Skin of body (tissue), 3 donors: Measurements from ENCODE around the gene MICA. TPM values are rescaled to one million over a fixed set of nuclear protein-coding genes. Genes with fewer than 3 reads are reported as not detected.
"Not testable (repeated sequence)": the region's sequence is repeated elsewhere in the genome, so short reads cannot be mapped to it uniquely, and the experiment has no call there.

Source experiments
- DNase-seq: peaks from one replicate; lab custom pipeline; 2025; lab: John Stamatoyannopoulos, UW
- small RNA-seq: library from RNA; depleted of rRNA; stranded (forward); fragments of <200 nt; gene quantifications from one replicate; pipeline ENCODE3, GENCODE V24; 2014; ENCODE audit warnings: low replicate concordance
- total RNA-seq: library from RNA; depleted of rRNA; stranded (reverse); fragments of >200 nt; gene quantifications from one replicate; pipeline ENCODE4 v1.2.3, GENCODE V29; 2014

The MICA gene
- total RNA-seq, 1 donor from 2014 or later: 7.0 TPM

DNA sequence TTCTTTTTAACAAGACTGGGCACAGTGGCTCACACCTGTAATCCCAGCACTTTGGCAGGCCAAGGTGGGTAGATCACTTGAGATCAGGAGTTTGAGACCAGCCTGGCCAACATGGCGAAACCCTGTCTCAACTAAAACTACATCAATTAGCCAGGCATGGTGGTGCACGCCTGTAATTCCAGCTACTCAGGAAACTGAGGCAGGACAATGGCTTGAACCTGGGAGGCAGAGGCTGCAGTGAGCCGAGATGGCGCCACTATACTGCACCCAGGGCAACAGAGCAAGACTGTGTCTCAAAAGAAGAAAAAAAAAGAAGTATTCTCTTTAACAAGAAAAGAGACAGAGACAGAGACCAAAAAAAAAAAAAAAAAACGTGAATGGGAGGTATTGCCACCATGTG, 56.5 kb downstream of the MICA start:
- DNase-seq: not testable (repeated sequence)

DNA sequence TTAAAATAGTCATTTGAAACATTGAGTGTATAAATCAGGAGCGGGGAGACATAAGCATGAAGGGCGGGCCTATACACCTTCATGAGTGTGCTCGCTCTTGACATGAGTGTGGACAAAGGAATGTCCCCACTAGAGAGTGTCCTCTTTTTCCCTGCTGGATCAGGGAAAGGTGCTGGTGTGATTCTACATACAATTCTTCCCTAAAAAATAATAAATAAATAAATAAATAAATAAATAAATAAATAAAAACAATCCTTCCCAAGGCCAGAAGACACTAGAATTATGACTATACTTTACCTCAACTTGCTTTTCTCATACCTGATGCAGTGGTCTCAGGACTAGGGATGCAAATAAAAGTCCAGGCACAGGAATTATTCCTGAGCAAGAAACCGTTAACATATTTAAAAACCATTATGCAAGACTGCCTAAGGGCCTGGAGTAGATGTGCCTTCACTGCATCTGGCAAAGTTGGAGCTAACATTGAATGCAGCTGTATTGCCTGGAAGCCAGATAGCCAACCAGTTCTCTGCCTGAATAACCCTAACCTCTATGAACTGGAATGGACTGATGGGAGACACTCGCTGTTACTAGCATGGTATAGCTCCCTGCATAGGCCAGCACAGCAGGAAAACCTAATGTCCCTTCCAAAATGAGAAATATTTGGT, 57.1 kb downstream of the MICA start:
- DNase-seq: no peak

DNA sequence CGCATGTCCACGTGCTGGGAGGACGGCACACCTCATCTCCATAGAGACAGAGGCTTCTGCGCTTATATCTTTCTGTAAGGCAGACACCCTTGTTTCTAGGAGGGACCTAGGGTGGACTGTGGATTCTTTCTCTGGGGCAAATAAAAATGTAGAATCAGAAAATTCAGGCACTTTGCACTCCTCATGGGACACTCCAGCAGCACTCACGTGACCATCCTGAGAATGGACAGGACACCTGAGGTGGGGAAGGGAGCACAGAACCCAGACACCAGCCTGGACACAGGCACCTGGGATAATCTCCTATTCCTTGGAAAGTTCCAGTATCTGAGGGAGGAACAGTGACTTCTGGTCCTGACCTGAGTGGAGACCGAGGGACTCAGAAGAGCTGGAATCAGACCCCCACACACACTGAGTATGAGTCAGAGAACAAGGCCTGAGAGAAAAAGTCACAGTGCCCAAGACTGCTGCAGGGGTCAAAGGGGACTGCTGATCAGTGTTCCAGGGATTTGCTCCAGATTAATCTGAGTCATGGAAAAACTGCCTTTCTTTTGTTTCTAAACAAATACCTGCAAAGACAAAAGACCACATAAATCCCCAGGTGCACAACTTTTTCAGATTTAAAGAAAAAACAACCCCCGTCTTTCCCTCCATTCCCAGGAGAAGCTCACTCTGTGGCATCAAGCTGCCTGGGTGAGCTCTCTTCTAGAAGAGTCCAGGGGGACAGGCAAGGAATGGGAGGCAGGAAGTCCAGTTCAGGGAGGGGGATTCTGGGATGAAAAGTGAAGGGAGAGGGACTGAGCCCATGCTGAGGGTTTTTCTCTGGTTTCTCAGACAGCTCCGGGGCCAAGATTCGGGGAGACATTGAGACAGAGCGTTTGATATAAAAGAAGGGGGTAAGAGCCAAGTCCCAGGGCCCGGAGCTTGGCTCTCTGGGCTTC, 58.9 kb downstream of the MICA start:
- no peak for DNase-seq

DNA sequence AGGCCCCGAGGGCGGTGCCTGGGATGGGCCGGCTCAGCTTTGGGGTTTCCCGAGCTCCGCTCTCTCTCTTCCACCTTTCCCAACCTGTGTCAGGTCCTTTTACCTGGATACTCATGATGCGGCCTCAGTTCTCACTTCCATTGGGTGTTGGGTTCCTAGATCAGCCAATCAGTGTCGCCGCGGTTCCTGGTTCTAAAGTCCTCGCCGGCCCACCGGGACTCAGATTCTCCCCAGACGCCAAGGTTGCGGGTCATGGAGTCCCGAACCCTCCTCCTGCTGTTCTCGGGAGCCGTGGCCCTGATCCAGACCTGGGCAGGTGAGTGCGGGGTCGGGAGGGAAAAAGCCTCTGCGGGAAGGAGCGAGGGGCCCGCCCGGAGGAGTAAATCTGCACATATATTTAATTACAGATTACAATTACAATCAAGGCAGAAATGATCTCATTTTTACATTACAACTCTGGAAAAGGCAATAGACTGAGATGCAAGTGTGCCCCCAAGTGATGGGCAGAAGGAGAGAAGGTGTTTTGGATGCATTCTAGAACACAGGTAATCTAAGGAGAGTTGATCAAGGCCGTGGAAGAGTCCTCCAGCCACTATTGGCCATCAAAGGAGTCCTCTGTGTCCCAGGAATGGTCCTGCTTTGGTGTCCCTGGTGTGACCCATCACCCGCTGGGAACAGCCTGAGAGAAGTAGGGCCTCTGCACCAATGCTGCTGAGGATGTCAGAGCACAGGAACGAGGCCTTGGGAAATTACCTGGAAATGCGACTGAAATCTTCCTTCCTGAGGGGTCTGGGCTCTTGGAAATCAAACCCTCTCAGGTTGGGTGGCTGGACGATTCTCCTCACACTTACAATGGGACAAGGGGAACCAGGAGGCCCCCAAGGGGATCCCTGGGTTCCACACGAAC, 59.8 kb downstream of the MICA start:
- no peak for DNase-seq

DNA sequence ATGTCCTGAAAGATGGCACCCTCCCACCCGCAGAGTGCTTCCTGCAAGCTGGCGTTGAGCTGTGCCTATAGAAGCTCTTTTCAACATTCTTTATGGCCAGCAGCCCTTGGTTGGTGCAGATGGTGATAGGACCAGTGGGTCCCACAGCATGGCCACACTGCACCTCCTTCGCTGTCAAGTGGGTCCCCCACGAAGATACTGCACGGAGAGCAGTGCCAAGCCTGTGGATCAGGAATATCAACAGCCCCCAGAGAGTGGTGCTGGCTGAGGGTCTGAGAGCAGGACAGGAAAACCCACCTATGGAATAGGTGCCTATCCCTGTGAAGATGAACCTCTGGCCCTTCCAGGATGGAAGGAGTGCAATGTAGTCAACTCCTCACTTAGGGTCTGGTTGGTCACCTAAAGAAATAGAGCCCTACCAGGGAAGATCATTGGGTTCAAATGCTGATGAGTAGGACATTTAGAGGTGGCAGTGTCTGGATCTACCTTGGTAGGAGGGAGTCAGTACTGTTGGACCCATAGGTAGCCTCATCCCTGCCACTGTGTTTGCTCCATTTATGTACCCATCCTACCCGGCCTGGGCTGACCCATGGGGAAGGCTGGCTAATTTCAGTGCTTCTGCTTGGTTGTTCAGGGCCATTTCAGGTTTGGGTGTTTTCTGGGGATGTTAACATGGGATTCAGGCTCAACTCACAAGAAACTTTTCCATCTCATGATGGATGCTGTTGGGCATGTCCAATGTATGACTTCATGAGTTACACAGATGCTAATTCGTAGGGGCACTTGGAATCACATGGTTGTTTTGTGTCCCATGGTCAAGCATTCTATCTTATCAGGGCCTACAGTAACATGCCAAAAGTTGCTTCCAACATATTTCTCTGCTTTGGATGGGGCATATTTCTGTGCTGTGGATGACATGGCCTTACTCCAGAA, 61.1 kb downstream of the MICA start:
- no peak for DNase-seq

Small RNA genes within 50 kb of the gene (small RNA-seq; reads per million reads assigned to genes)
- gene HLA-S: not detected
- not detected for gene MIR6891
- not detected for gene RF00019
- not detected for gene RNU6-283P

Other genes with a start within 250 kb of the MICA start
- 18.1 TPM for gene CCHCR1, start 245.8 kb upstream of the MICA start, total RNA-seq
- gene TCF19, start 245.0 kb upstream of the MICA start, total RNA-seq: 10.0 TPM
- 0.69 TPM for gene POU5F1, start 232.9 kb upstream of the MICA start, total RNA-seq
- gene HLA-C, start 131.5 kb upstream of the MICA start, total RNA-seq: 25.7 TPM
- gene HLA-B, start 46.4 kb upstream of the MICA start, total RNA-seq: 155 TPM
- 1.2 TPM for gene MICB, start 94.5 kb downstream of the MICA start, total RNA-seq
- not detected for gene MCCD1, start 125.4 kb downstream of the MICA start, total RNA-seq
- gene DDX39B, start 138.4 kb downstream of the MICA start, total RNA-seq: 267 TPM
- gene ATP6V1G2, start 143.0 kb downstream of the MICA start, total RNA-seq: 1.4 TPM
- gene NFKBIL1, start 144.0 kb downstream of the MICA start, total RNA-seq: 12.1 TPM
- not detected for gene LTA, start 168.7 kb downstream of the MICA start, total RNA-seq
- 1.9 TPM for gene TNF, start 172.0 kb downstream of the MICA start, total RNA-seq
- 1.6 TPM for gene LTB, start 178.8 kb downstream of the MICA start, total RNA-seq
- gene LST1, start 182.7 kb downstream of the MICA start, total RNA-seq: 7.6 TPM
- not detected for gene NCR3, start 189.4 kb downstream of the MICA start, total RNA-seq
- 23.8 TPM for gene AIF1, start 211.6 kb downstream of the MICA start, total RNA-seq
- 49.6 TPM for gene PRRC2A, start 217.1 kb downstream of the MICA start, total RNA-seq
- 101 TPM for gene BAG6, start 249.1 kb downstream of the MICA start, total RNA-seq